Measurements from ENCODE around the gene GINS2.

Gene GINS2

GRCh38 chr16:85633438-85633743 is 55.4 kb downstream of the GINS2 start:
- Histone ChIP-seq H3K4me3 (no peak overlapping the region), H3K27ac (no peak overlapping the region)
- no peak for DNase-seq (ENCODE audit: low spot score)
- no peak for TF ChIP-seq CTCF (IDR thresholded peaks at IDR 0.05)

- Histone ChIP-seq H3K27ac (no peak overlapping the region), H3K4me3 (no peak overlapping the region)
- TF ChIP-seq CTCF (IDR thresholded peaks at IDR 0.05): no peak
- DNase-seq (ENCODE audit: low spot score): no peak
These were observed 55.9 kb downstream of the GINS2 start for GRCh38 chr16:85632709-85633437.

- no peak for TF ChIP-seq CTCF (IDR thresholded peaks at IDR 0.05)
- no peak overlapping the region for H3K4me3 ChIP-seq
- no peak for DNase-seq (ENCODE audit: low spot score)
- H3K27ac ChIP-seq: no peak overlapping the region
These were observed 56.9 kb downstream of the GINS2 start for GRCh38 chr16:85631802-85632393.

- H3K27ac ChIP-seq: no peak overlapping the region
- DNase-seq (ENCODE audit: low spot score): no peak
- TF ChIP-seq CTCF (IDR thresholded peaks at IDR 0.05): no peak
- H3K4me3 ChIP-seq: no peak overlapping the region
These were observed 57.5 kb downstream of the GINS2 start for GRCh38 chr16:85631230-85631629.

- no peak overlapping the region for H3K4me3 ChIP-seq
- H3K27ac ChIP-seq: no peak overlapping the region
- DNase-seq (ENCODE audit: low spot score): no peak
- TF ChIP-seq CTCF (IDR thresholded peaks at IDR 0.05): no peak
These were observed 58.9 kb downstream of the GINS2 start for GRCh38 chr16:85629853-85630252.

- H3K4me3 ChIP-seq: no peak overlapping the region
- H3K27ac ChIP-seq: no peak overlapping the region
- DNase-seq (ENCODE audit: low spot score): no peak
- TF ChIP-seq CTCF (IDR thresholded peaks at IDR 0.05): no peak
These were observed 59.4 kb downstream of the GINS2 start for GRCh38 chr16:85629326-85629725.

GRCh38 chr16:85628645-85629044 is 60.1 kb downstream of the GINS2 start:
- Histone ChIP-seq H3K4me3 (no peak overlapping the region), H3K27ac (no peak overlapping the region)
- no peak for TF ChIP-seq CTCF (IDR thresholded peaks at IDR 0.05)
- no peak for DNase-seq (ENCODE audit: low spot score)
